ENCODE measurements around the gene FAM3D. TPM values are rescaled to one million over a fixed set of nuclear protein-coding genes. Genes with fewer than 3 reads are reported as not detected.

FAM3D gene
- total RNA-seq, 1 donor from 2014 or later: not detected

Other genes starting within 250 kb of the FAM3D start
- 225 TPM for gene PDHB, start 232.9 kb downstream of the FAM3D start, total RNA-seq
- 8.5 TPM for gene KCTD6, start 174.7 kb downstream of the FAM3D start, total RNA-seq
- gene ACOX2, start 129.6 kb downstream of the FAM3D start, total RNA-seq: 41.4 TPM
- gene FAM107A, start 89.4 kb downstream of the FAM3D start, total RNA-seq: 78.0 TPM

Data from left ventricle myocardium superior (tissue), 1 donor.